Measurements from ENCODE around the gene THAP3. TPM values are rescaled to one million over a fixed set of nuclear protein-coding genes. Genes with fewer than 3 reads are reported as not detected.
A peak's percentile ranks its signal among the peaks of the same experiment; 100 is the strongest.

The THAP3 gene
- total and polyA plus RNA-seq, 2 donors (not counting 1 experiment from before 2014, with no cell fraction given), result 5.3 to 35.5 TPM

GRCh38 chr1:6645018-6645417, 20.4 kb downstream of the THAP3 start:
- Histone ChIP-seq H3K9me3 (ENCODE audit: control insufficient read depth, insufficient read depth, low read depth, low read length) (no peaks in the 10 kb centered on the region), H3K4me1 (ENCODE audit: control insufficient read depth, extremely low read depth, insufficient read depth, low read length) (no peaks in the 10 kb centered on the region), H3K4me2 (ENCODE audit: extremely low read depth, insufficient read depth, low read length) (no peak overlapping the region), H3K27me3 (ENCODE audit: control insufficient read depth, insufficient read depth, low read length) (no peaks in the 10 kb centered on the region), H4K20me1 (ENCODE audit: control insufficient read depth, extremely low read depth, insufficient read depth, low read length) (no peaks in the 10 kb centered on the region), H3K79me2 (ENCODE audit: control insufficient read depth, insufficient read depth, low read length) (no peaks in the 10 kb centered on the region), H3K9ac (ENCODE audit: insufficient read depth, low read length) (no peak overlapping the region), H2AFZ (ENCODE audit: low read length) (no peak overlapping the region), H3K27ac (ENCODE audit: insufficient read depth, low read length) (no peak overlapping the region), H3K36me3 (ENCODE audit: control insufficient read depth, insufficient read depth, low read length) (peaks cover 8% of the 10 kb centered on the region), H3K4me3 (replicated peaks in 1 of 4; ENCODE audit: control extremely low read depth in 1 of 4, insufficient read depth in 1 of 4, low read depth in 3 of 4, low read length in 4 of 4) (no peak overlapping the region)
- TF ChIP-seq EZH2 (IDR thresholded peaks at IDR 0.05; ENCODE audit: low read length, missing control alignments) (no peak), CTCF (conservative IDR thresholded peaks at IDR 0.05 in 1 of 2, IDR thresholded peaks at IDR 0.05 in 1 of 2; ENCODE audit: low read depth in 1 of 2, low read length in 2 of 2) (no peak)
- DNase-seq (ENCODE audit: low read depth in 2 of 2), result no peak

GRCh38 chr1:6646499-6647148, 22.0 kb downstream of the THAP3 start:
- no peak overlapping the region for H3K9ac ChIP-seq (ENCODE audit: insufficient read depth, low read length)

GRCh38 chr1:6648556-6648955, 23.9 kb downstream of the THAP3 start:
- Histone ChIP-seq H3K4me2 (ENCODE audit: extremely low read depth, insufficient read depth, low read length) (no peak overlapping the region), H3K36me3 (ENCODE audit: control insufficient read depth, insufficient read depth, low read length) (peaks cover 15% of the 10 kb centered on the region), H3K27me3 (ENCODE audit: control insufficient read depth, insufficient read depth, low read length) (no peaks in the 10 kb centered on the region), H3K79me2 (ENCODE audit: control insufficient read depth, insufficient read depth, low read length) (no peaks in the 10 kb centered on the region), H3K4me1 (ENCODE audit: control insufficient read depth, extremely low read depth, insufficient read depth, low read length) (no peaks in the 10 kb centered on the region), H2AFZ (ENCODE audit: low read length) (no peak overlapping the region), H3K9ac (ENCODE audit: insufficient read depth, low read length) (no peak overlapping the region), H4K20me1 (ENCODE audit: control insufficient read depth, extremely low read depth, insufficient read depth, low read length) (no peaks in the 10 kb centered on the region), H3K4me3 (replicated peaks in 1 of 4; ENCODE audit: control extremely low read depth in 1 of 4, insufficient read depth in 1 of 4, low read depth in 3 of 4, low read length in 4 of 4) (no peak overlapping the region), H3K27ac (ENCODE audit: insufficient read depth, low read length) (no peak overlapping the region), H3K9me3 (ENCODE audit: control insufficient read depth, insufficient read depth, low read depth, low read length) (no peaks in the 10 kb centered on the region)
- no peak for TF ChIP-seq EZH2 (IDR thresholded peaks at IDR 0.05; ENCODE audit: low read length, missing control alignments)
- no peak for TF ChIP-seq CTCF (conservative IDR thresholded peaks at IDR 0.05 in 1 of 2, IDR thresholded peaks at IDR 0.05 in 1 of 2; ENCODE audit: low read depth in 1 of 2, low read length in 2 of 2)
- no peak for DNase-seq (ENCODE audit: low read depth in 2 of 2)

More at GRCh38 chr1:6646499-6647148, 22.0 kb downstream of the THAP3 start:
- Histone ChIP-seq H3K4me1 (ENCODE audit: control insufficient read depth, extremely low read depth, insufficient read depth, low read length) (no peaks in the 10 kb centered on the region), H3K79me2 (ENCODE audit: control insufficient read depth, insufficient read depth, low read length) (no peaks in the 10 kb centered on the region), H4K20me1 (ENCODE audit: control insufficient read depth, extremely low read depth, insufficient read depth, low read length) (no peaks in the 10 kb centered on the region), H3K27me3 (ENCODE audit: control insufficient read depth, insufficient read depth, low read length) (no peaks in the 10 kb centered on the region), H3K9me3 (ENCODE audit: control insufficient read depth, insufficient read depth, low read depth, low read length) (no peaks in the 10 kb centered on the region), H2AFZ (ENCODE audit: low read length) (no peak overlapping the region), H3K27ac (ENCODE audit: insufficient read depth, low read length) (no peak overlapping the region), H3K4me2 (ENCODE audit: extremely low read depth, insufficient read depth, low read length) (no peak overlapping the region), H3K36me3 (ENCODE audit: control insufficient read depth, insufficient read depth, low read length) (peaks cover 9% of the 10 kb centered on the region), H3K4me3 (replicated peaks in 1 of 4; ENCODE audit: control extremely low read depth in 1 of 4, insufficient read depth in 1 of 4, low read depth in 3 of 4, low read length in 4 of 4) (no peak overlapping the region)
- TF ChIP-seq EZH2 (IDR thresholded peaks at IDR 0.05; ENCODE audit: low read length, missing control alignments) (no peak), CTCF (conservative IDR thresholded peaks at IDR 0.05 in 1 of 2, IDR thresholded peaks at IDR 0.05 in 1 of 2; ENCODE audit: low read depth in 1 of 2, low read length in 2 of 2) (peak; percentile 59 to 60)
- peak; percentile 37 to 71 for DNase-seq (ENCODE audit: low read depth in 2 of 2)
